HCT116 (cell line): ENCODE results near the gene SPSB4. TPM values are rescaled to one million over a fixed set of nuclear protein-coding genes. Genes with fewer than 3 reads are reported as not detected.

ENCODE experiments used
- ATAC-seq: fragments of 200-7000 bp; cut with Tn5 transposase; 2 replicates; pipeline ENCODE4 v1.9.1; 2020; ENCODE audit warnings: mild to moderate bottlenecking, moderate library complexity
- BruUV-seq: library from RNA; stranded (reverse); fragments of 400-500 nt; replicated peaks from 2 replicates; lab custom pipeline; 2021; lab: Mats Ljungman, UMichigan
- CTCF ChIA-PET: fragments of 300-600 bp; sonication (Branson Sonifier 250); formaldehyde crosslinking; loops from one replicate; lab custom pipeline; 2021; ENCODE audit warnings: antibody characterized with exemption; lab: Charles Lee
- POLR2A ChIA-PET: fragments of 300-600, 350-600 bp; sonication (Branson Sonifier 250); formaldehyde crosslinking; loops from one replicate; lab custom pipeline; 2021; ENCODE audit warnings: antibody characterized with exemption; lab: Charles Lee
- RAD21 ChIA-PET, 2 experiments: fragments of 300-600 bp; sonication (Branson Sonifier 250); formaldehyde crosslinking; loops; one replicate each; lab custom pipeline; 2023; ENCODE audit warnings: low total read pairs in 2 of 2; ENCODE audit not compliant: uncharacterized antibody in 2 of 2, unreplicated experiment in 2 of 2, low non-redundant PET in 1 of 2; lab: Charles Lee
- DNase-seq: peaks from one replicate; pipeline ENCODE4 v3.0.0-alpha.2; 2010; ENCODE audit warnings: low read depth, low spot score
- H2AFZ ChIP-seq: fragments of 200-600 bp; shearing (Covaris generic), sonication (generic); 2 replicates; pipeline ENCODE4 v1.6.1; 2017; ENCODE audit warnings: low read depth, mixed run types, mixed read lengths, antibody characterized with exemption, low read length; ENCODE audit not compliant: poor library complexity, severe bottlenecking
- H3K27ac ChIP-seq: 2 replicates; pipeline ENCODE4 v1.5.1; 2012; ENCODE audit warnings: low read depth, low read length
- H3K27me3 ChIP-seq: fragments of 200-600 bp; sonication (generic); 2 replicates; pipeline ENCODE4 v1.6.1; 2016; ENCODE audit warnings: mixed run types, low read length, mixed read lengths; ENCODE audit not compliant: insufficient read depth
- H3K36me3 ChIP-seq, 2 experiments: fragments of 200-500 bp in 1 of 2; fragments of 200-600 bp in 1 of 2; sonication (Bioruptor generic) in 1 of 2; sonication (generic) in 1 of 2; 2 replicates each; pipeline versions ENCODE4 v1.5.1 to v1.6.1; 2014 to 2016; ENCODE audit warnings: low read length in 2 of 2, inconsistent platforms in 1 of 2, mixed read lengths in 1 of 2, mixed run types in 1 of 2; ENCODE audit not compliant: insufficient read depth in 2 of 2, control insufficient read depth in 1 of 2
- H3K4me1 ChIP-seq, 2 experiments: fragments of 200-600 bp in 1 of 2; sonication (generic) in 1 of 2; 2 replicates each; pipeline versions ENCODE4 v1.5.1 to v1.6.1; 2012 to 2017; ENCODE audit warnings: low read length in 2 of 2, inconsistent platforms in 1 of 2, mild to moderate bottlenecking in 1 of 2, mixed read lengths in 1 of 2, mixed run types in 1 of 2, moderate library complexity in 1 of 2; ENCODE audit not compliant: insufficient read depth in 2 of 2, control insufficient read depth in 1 of 2
- H3K4me2 ChIP-seq: fragments of 200-600 bp; sonication (generic); 2 replicates; pipeline ENCODE4 v1.6.1; 2017; ENCODE audit warnings: mixed run types, low read length, mixed read lengths
- H3K4me3 ChIP-seq, 2 experiments: fragments of 200-600 bp in 1 of 2; sonication (generic) in 1 of 2; replicated peaks in 1 of 2; 2 replicates each; pipeline ENCODE4 v1.5.1; 2011 to 2016; ENCODE audit warnings: low read length in 2 of 2, control low read depth in 1 of 2, low read depth in 1 of 2, mild to moderate bottlenecking in 1 of 2, mixed read lengths in 1 of 2, mixed run types in 1 of 2
- H3K79me2 ChIP-seq: fragments of 200-600 bp; sonication (generic); 2 replicates; pipeline ENCODE4 v1.6.1; 2017; ENCODE audit warnings: mild to moderate bottlenecking, mixed run types, low read length, moderate library complexity, mixed read lengths; ENCODE audit not compliant: insufficient read depth
- H3K9ac ChIP-seq: fragments of 200-600 bp; sonication (generic); 2 replicates; pipeline ENCODE4 v1.6.1; 2016; ENCODE audit warnings: low read length, mixed read lengths
- H3K9me2 ChIP-seq: fragments of 200-600 bp; sonication (generic), shearing (Covaris generic); 2 replicates; pipeline ENCODE4 v1.6.1; 2017; ENCODE audit warnings: mixed run types, mild to moderate bottlenecking, moderate library complexity; ENCODE audit not compliant: insufficient read depth
- H3K9me3 ChIP-seq, 2 experiments: fragments of 200-500 bp in 1 of 2; fragments of 200-600 bp in 1 of 2; sonication (Bioruptor generic) in 1 of 2; sonication (generic) in 1 of 2; 2 replicates each; pipeline ENCODE4 v1.6.1; 2014 to 2017; ENCODE audit warnings: low read length in 2 of 2, mixed read lengths in 2 of 2, inconsistent platforms in 1 of 2, low read depth in 1 of 2, mild to moderate bottlenecking in 1 of 2, mixed run types in 1 of 2, moderate library complexity in 1 of 2; ENCODE audit not compliant: control insufficient read depth in 1 of 2, insufficient read depth in 1 of 2
- H4K20me1 ChIP-seq: fragments of 200-600 bp; sonication (generic), shearing (Covaris generic); 2 replicates; pipeline ENCODE4 v1.6.1; 2017; ENCODE audit warnings: mixed run types, mild to moderate bottlenecking, moderate library complexity; ENCODE audit not compliant: insufficient read depth
- ATF3 ChIP-seq: IDR thresholded peaks from 2 replicates; pipeline ENCODE4 v1.6.1; 2012
- CEBPB ChIP-seq: IDR thresholded peaks from 2 replicates; pipeline ENCODE4 v1.6.1; 2012; ENCODE audit warnings: low read depth
- EGR1 ChIP-seq: IDR thresholded peaks from 2 replicates; pipeline ENCODE4 v1.6.1; 2012; ENCODE audit warnings: low read depth
- EZH2 ChIP-seq: fragments of 200-600 bp; sonication (generic); IDR thresholded peaks from 2 replicates; pipeline ENCODE4 v1.6.1; 2017; ENCODE audit warnings: antibody characterized with exemption, mixed run types
- JUND ChIP-seq: IDR thresholded peaks from 2 replicates; pipeline ENCODE4 v1.6.1; 2012
- POLR2A ChIP-seq: IDR thresholded peaks from 2 replicates; pipeline ENCODE4 v1.7.0; 2011; ENCODE audit warnings: borderline replicate concordance; ENCODE audit not compliant: insufficient read depth, insufficient read length; ENCODE audit errors: extremely low read depth
- RAD21 ChIP-seq: IDR thresholded peaks from 2 replicates; pipeline ENCODE4 v1.6.1; 2012; ENCODE audit warnings: low read depth, mild to moderate bottlenecking
- REST ChIP-seq: IDR thresholded peaks from 2 replicates; pipeline ENCODE4 v1.6.1; 2012; ENCODE audit warnings: low read depth
- SRF ChIP-seq: IDR thresholded peaks from 2 replicates; pipeline ENCODE4 v1.6.1; 2012; ENCODE audit warnings: low read depth
- YY1 ChIP-seq: IDR thresholded peaks from 2 replicates; pipeline ENCODE4 v1.6.1; 2011; ENCODE audit warnings: low read length, low read depth, moderate library complexity, mild to moderate bottlenecking; ENCODE audit not compliant: insufficient replicate concordance; ENCODE audit errors: extremely low read depth
- ZNF274 ChIP-seq: fragments of 200-500 bp; sonication (Bioruptor generic); IDR thresholded peaks from 2 replicates; pipeline ENCODE4 v1.6.1; 2014; ENCODE audit warnings: mild to moderate bottlenecking, low read depth, low read length, inconsistent platforms
- intact Hi-C: fragments of 100-400 bp; cut with micrococcal nuclease; formaldehyde crosslinking; loops from 2 replicates; pipeline ENCODE4 v1.10.0; 2022
- total RNA-seq: library from RNA; stranded (reverse); gene quantifications from one replicate; pipeline ENCODE4 v1.2.1, GENCODE V29; 2021; ENCODE audit not compliant: unreplicated experiment
- TF ChIP-seq, protein P1 (sequence below): IDR thresholded peaks from 2 replicates; pipeline ENCODE4 v1.6.1; 2011; ENCODE audit warnings: mild to moderate bottlenecking, low read length, moderate library complexity; ENCODE audit not compliant: insufficient replicate concordance; ENCODE audit errors: extremely low read depth

SPSB4 gene
- total RNA-seq, 1 experiment from 2014 or later: 0.57 TPM

DNA sequence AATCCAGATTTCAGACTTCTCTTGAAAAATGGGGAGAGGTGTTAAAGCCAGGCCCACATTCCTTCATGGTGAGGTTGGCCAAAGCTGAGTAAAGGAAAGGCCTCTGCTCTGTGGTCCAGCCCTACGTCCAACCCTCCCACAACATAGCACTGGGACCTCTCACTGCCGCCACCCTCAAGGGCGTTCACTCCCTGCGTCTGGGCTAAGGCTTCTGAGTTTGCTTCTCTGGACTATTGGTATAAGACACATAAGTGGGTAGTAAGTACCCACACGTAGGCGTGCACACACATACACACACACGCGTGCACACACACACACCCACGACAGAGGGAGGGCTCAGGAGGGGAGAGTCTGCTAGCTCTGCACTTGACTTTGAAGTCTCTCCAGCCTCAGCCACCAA, 100.3 kb downstream of the SPSB4 start:
- Histone ChIP-seq H3K27ac (no peak overlapping the region), H3K36me3 (no peaks in the 10 kb centered on the region), H3K9ac (no peak overlapping the region), H3K9me3 (no peaks in the 10 kb centered on the region), H4K20me1 (no peaks in the 10 kb centered on the region), H2AFZ (no peak overlapping the region), H3K4me3 (no peak overlapping the region), H3K79me2 (no peaks in the 10 kb centered on the region), H3K9me2 (no peaks in the 10 kb centered on the region)
- DNase-seq: no peak
- CTCF ChIA-PET: no interaction called here
- no peak for ATAC-seq
- RAD21 ChIA-PET: no interaction called here
- TF ChIP-seq ATF3: no peak
- TF ChIP-seq, protein P1, sequence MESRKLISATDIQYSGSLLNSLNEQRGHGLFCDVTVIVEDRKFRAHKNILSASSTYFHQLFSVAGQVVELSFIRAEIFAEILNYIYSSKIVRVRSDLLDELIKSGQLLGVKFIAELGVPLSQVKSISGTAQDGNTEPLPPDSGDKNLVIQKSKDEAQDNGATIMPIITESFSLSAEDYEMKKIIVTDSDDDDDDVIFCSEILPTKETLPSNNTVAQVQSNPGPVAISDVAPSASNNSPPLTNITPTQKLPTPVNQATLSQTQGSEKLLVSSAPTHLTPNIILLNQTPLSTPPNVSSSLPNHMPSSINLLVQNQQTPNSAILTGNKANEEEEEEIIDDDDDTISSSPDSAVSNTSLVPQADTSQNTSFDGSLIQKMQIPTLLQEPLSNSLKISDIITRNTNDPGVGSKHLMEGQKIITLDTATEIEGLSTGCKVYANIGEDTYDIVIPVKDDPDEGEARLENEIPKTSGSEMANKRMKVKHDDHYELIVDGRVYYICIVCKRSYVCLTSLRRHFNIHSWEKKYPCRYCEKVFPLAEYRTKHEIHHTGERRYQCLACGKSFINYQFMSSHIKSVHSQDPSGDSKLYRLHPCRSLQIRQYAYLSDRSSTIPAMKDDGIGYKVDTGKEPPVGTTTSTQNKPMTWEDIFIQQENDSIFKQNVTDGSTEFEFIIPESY: no peak
- no peak for TF ChIP-seq EGR1
- no peak for TF ChIP-seq ZNF274
- no peak for TF ChIP-seq RAD21
- no peak for TF ChIP-seq EZH2
- TF ChIP-seq SRF: no peak
- no peak for TF ChIP-seq POLR2A
- no peak for TF ChIP-seq YY1
- no peak for TF ChIP-seq JUND
- TF ChIP-seq CEBPB: no peak
- no peak for TF ChIP-seq REST
- TF ChIP-seq, all 23 proteins: peak for 0
- POLR2A ChIA-PET: no interaction called here
- Histone ChIP-seq H3K4me1 (no peaks in the 10 kb centered on the region), H3K27me3 (peaks cover 6% of the 10 kb centered on the region; the same call in 1 of the 2 replicates), H3K4me2 (no peak overlapping the region)
- intact Hi-C loops: no loop called here
- no TSS peak for BruUV-seq
